H1 (cell line): ENCODE results near the gene NFAT5.

Experiments
- BRCA1 ChIP-seq: IDR thresholded peaks from 2 replicates; pipeline ENCODE4 v1.6.1; 2012; ENCODE audit warnings: low read depth, low read length, improper control_type of control experiment
- CREB1 ChIP-seq: IDR thresholded peaks from 2 replicates; pipeline ENCODE4 v1.6.1; 2012; ENCODE audit warnings: inconsistent platforms
- EZH2 ChIP-seq: fragments of 200-600 bp; sonication (generic); IDR thresholded peaks from 2 replicates; pipeline ENCODE4 v1.7.1; 2012; ENCODE audit warnings: low read depth, mild to moderate bottlenecking, moderate library complexity, low read length, inconsistent platforms; ENCODE audit not compliant: severe bottlenecking
- HDAC6 ChIP-seq: IDR thresholded peaks from one replicate; pipeline ENCODE4 v1.7.1; 2012; ENCODE audit warnings: low read depth, mild to moderate bottlenecking, inconsistent platforms, low read length, moderate library complexity
- MAFK ChIP-seq: IDR thresholded peaks from 2 replicates; pipeline ENCODE4 v1.6.1; 2012; ENCODE audit warnings: low read depth, mild to moderate bottlenecking, improper control_type of control experiment, low read length
- SP4 ChIP-seq: IDR thresholded peaks from 2 replicates; pipeline ENCODE4 v1.6.1; 2012; ENCODE audit warnings: low read length, inconsistent platforms
- TAF1 ChIP-seq: IDR thresholded peaks from 2 replicates; pipeline ENCODE4 v1.6.1; 2011; ENCODE audit warnings: mild to moderate bottlenecking, low read depth, low read length
- TF ChIP-seq, protein P1 (sequence below): IDR thresholded peaks from 2 replicates; pipeline ENCODE4 v1.6.1; 2012; ENCODE audit warnings: low read length, inconsistent platforms
- TF ChIP-seq, protein P2 (sequence below), 3 experiments: IDR thresholded peaks; 1 replicate in 2 of 3; 2 replicates in 1 of 3; pipeline versions ENCODE4 v1.5.1 to v1.6.1; 2011; ENCODE audit warnings: low read length in 3 of 3, mild to moderate bottlenecking in 3 of 3, inconsistent platforms in 2 of 3, low read depth in 1 of 3, moderate library complexity in 1 of 3; ENCODE audit not compliant: insufficient read depth in 1 of 3; ENCODE audit errors: control extremely low read depth in 1 of 3
- TF ChIP-seq, protein P3 (sequence below): IDR thresholded peaks from 2 replicates; pipeline ENCODE4 v1.6.1; 2011; ENCODE audit warnings: low read length, improper control_type of control experiment

DNA sequence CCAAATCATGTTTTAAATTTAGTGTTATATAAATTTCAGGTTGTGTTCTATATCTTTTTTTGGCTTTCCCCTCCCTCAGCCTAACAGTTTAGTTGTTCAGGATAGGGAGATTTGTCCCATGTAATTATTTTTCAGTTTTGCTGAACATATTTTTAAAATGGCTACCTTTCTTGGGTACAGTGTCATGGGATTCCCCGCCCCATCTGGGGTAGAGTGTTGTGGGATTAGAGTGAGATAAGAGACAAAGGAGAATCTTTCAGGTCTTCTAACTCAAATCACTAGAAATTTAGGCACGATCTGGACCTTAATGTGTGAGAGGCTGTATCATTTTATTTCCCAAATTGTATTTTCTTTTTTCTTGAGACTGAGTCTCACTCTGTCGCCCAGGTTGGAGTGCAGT, 24.8 kb downstream of the NFAT5 start:
- TF ChIP-seq, protein P1, sequence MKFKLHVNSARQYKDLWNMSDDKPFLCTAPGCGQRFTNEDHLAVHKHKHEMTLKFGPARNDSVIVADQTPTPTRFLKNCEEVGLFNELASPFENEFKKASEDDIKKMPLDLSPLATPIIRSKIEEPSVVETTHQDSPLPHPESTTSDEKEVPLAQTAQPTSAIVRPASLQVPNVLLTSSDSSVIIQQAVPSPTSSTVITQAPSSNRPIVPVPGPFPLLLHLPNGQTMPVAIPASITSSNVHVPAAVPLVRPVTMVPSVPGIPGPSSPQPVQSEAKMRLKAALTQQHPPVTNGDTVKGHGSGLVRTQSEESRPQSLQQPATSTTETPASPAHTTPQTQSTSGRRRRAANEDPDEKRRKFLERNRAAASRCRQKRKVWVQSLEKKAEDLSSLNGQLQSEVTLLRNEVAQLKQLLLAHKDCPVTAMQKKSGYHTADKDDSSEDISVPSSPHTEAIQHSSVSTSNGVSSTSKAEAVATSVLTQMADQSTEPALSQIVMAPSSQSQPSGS = no peak
- TF ChIP-seq CREB1 (no peak), EZH2 (no peak), MAFK (no peak), BRCA1 (no peak), SP4 (no peak), HDAC6 (no peak), TAF1 (no peak)
- TF ChIP-seq, protein P2, sequence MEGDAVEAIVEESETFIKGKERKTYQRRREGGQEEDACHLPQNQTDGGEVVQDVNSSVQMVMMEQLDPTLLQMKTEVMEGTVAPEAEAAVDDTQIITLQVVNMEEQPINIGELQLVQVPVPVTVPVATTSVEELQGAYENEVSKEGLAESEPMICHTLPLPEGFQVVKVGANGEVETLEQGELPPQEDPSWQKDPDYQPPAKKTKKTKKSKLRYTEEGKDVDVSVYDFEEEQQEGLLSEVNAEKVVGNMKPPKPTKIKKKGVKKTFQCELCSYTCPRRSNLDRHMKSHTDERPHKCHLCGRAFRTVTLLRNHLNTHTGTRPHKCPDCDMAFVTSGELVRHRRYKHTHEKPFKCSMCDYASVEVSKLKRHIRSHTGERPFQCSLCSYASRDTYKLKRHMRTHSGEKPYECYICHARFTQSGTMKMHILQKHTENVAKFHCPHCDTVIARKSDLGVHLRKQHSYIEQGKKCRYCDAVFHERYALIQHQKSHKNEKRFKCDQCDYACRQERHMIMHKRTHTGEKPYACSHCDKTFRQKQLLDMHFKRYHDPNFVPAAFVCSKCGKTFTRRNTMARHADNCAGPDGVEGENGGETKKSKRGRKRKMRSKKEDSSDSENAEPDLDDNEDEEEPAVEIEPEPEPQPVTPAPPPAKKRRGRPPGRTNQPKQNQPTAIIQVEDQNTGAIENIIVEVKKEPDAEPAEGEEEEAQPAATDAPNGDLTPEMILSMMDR (IDR thresholded peaks at IDR 0.05; ENCODE audit: control extremely low read depth in 1 of 3, insufficient read depth in 1 of 3, low read depth in 1 of 3, low read length in 3 of 3) = no peak
- TF ChIP-seq, protein P3, sequence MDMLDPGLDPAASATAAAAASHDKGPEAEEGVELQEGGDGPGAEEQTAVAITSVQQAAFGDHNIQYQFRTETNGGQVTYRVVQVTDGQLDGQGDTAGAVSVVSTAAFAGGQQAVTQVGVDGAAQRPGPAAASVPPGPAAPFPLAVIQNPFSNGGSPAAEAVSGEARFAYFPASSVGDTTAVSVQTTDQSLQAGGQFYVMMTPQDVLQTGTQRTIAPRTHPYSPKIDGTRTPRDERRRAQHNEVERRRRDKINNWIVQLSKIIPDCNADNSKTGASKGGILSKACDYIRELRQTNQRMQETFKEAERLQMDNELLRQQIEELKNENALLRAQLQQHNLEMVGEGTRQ = no peak
